Karpas-422 (cell line): ENCODE measurements around the gene TPP2. TPM values are rescaled to one million over a fixed set of nuclear protein-coding genes. Genes with fewer than 3 reads are reported as not detected.

Experiments used
- DNase-seq: peaks from one replicate; pipeline ENCODE4 v3.0.0-alpha.2; 2015
- H2AFZ ChIP-seq: fragments of 200-600 bp; sonication (generic); 2 replicates; pipeline ENCODE4 v1.6.1; 2014; ENCODE audit warnings: antibody characterized with exemption, low read length, mixed read lengths
- H3K27ac ChIP-seq: fragments of 200-600 bp; sonication (generic); 2 replicates; pipeline ENCODE4 v1.5.1; 2014; ENCODE audit warnings: mild to moderate bottlenecking, low read length, moderate library complexity
- H3K27me3 ChIP-seq: fragments of 200-600 bp; sonication (generic); 2 replicates; pipeline ENCODE4 v1.6.1; 2014; ENCODE audit warnings: low read length, mixed read lengths
- H3K36me3 ChIP-seq: fragments of 200-600 bp; sonication (generic); 2 replicates; pipeline ENCODE4 v1.6.1; 2014; ENCODE audit warnings: low read length, mixed read lengths; ENCODE audit not compliant: insufficient read depth
- H3K4me1 ChIP-seq: fragments of 200-600 bp; sonication (generic); 2 replicates; pipeline ENCODE4 v1.6.1; 2014; ENCODE audit warnings: mild to moderate bottlenecking, low read length, mixed read lengths
- H3K4me2 ChIP-seq: fragments of 200-600 bp; sonication (generic); 2 replicates; pipeline ENCODE4 v1.6.1; 2014; ENCODE audit warnings: low read length, low read depth, mild to moderate bottlenecking; ENCODE audit not compliant: poor library complexity, severe bottlenecking
- H3K4me3 ChIP-seq: fragments of 200-600 bp; sonication (generic); 2 replicates; pipeline ENCODE4 v1.5.1; 2014; ENCODE audit warnings: mild to moderate bottlenecking, antibody characterized with exemption, low read length, mixed read lengths
- H3K79me2 ChIP-seq: fragments of 200-600 bp; sonication (generic); 2 replicates; pipeline ENCODE4 v1.6.1; 2014; ENCODE audit warnings: mild to moderate bottlenecking, low read length, mixed read lengths
- H3K9ac ChIP-seq: fragments of 200-600 bp; sonication (generic); 2 replicates; pipeline ENCODE4 v1.6.0; 2014; ENCODE audit warnings: low read length
- H3K9me2 ChIP-seq: fragments of 200-600 bp; sonication (generic), shearing (Covaris generic); replicated peaks from 2 replicates; pipeline ENCODE4 v1.6.0; 2014; ENCODE audit warnings: mild to moderate bottlenecking, low read length, moderate library complexity; ENCODE audit not compliant: insufficient read depth
- H3K9me3 ChIP-seq: fragments of 300-700, 200-600 bp; sonication (generic); 2 replicates; pipeline ENCODE4 v1.6.1; 2014; ENCODE audit warnings: low read length, mixed read lengths
- H4K20me1 ChIP-seq: fragments of 200-600 bp; sonication (generic); 2 replicates; pipeline ENCODE4 v1.6.1; 2014; ENCODE audit warnings: mild to moderate bottlenecking, antibody characterized with exemption, low read length, low read depth; ENCODE audit not compliant: insufficient read depth
- total RNA-seq: library from RNA; depleted of rRNA; stranded (reverse); fragments of >200 nt; shearing (Covaris generic); gene quantifications from 2 replicates; pipeline ENCODE4 v1.2.3, GENCODE V29; 2014; ENCODE audit warnings: low replicate concordance

Gene TPP2
- total RNA-seq, 1 experiment from 2014 or later, result 62.2 TPM

GRCh38 chr13:102628559-102628958 lies 31.8 kb downstream of the TPP2 start:
- no peak overlapping the region for H3K4me3 ChIP-seq

DNA sequence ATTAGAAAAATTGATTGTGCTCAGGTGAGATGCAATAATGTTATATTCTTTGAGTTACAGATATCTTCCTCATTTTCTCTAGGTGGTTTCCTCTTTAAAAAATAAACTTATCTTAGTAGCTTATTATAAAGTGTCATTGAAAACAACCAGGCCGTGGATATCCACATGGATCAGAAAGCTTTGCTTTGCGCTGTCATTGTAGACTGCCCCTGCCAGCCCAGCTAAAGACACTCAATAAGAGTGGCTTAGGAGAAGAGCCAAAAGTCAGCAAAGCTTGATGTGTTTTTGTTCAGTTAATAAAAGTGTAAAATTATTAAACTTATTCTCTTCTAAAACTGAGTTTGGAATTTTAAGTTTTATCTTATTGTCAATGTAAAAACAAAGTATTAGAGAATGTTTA lies 34.4 kb downstream of the TPP2 start:
- no peaks in the 10 kb centered on the region for H4K20me1 ChIP-seq
- no peaks in the 10 kb centered on the region for H3K9me2 ChIP-seq
- no peak overlapping the region for H3K4me2 ChIP-seq
- no peak overlapping the region for H3K27ac ChIP-seq
- peaks cover 12% of the 10 kb centered on the region; the same call in 1 of the 2 replicates for H3K79me2 ChIP-seq
- H3K9me3 ChIP-seq, result no peaks in the 10 kb centered on the region
- no peak for DNase-seq
- no peaks in the 10 kb centered on the region for H3K4me1 ChIP-seq
- no peaks in the 10 kb centered on the region for H3K27me3 ChIP-seq
- H3K9ac ChIP-seq, result no peak overlapping the region
- H3K36me3 ChIP-seq, result peaks cover 82% of the 10 kb centered on the region
- no peak overlapping the region for H2AFZ ChIP-seq
- H3K4me3 ChIP-seq, result no peak overlapping the region

More at GRCh38 chr13:102628559-102628958, 31.8 kb downstream of the TPP2 start:
- H3K27me3 ChIP-seq, result no peaks in the 10 kb centered on the region
- no peaks in the 10 kb centered on the region for H3K9me2 ChIP-seq
- H3K79me2 ChIP-seq, result peaks cover 18% of the 10 kb centered on the region; the same call in 1 of the 2 replicates
- DNase-seq, result no peak
- H2AFZ ChIP-seq, result no peak overlapping the region
- peaks cover 64% of the 10 kb centered on the region for H3K36me3 ChIP-seq
- no peak overlapping the region for H3K9ac ChIP-seq
- H3K9me3 ChIP-seq, result no peaks in the 10 kb centered on the region
- no peak overlapping the region for H3K4me2 ChIP-seq
- H3K4me1 ChIP-seq, result no peaks in the 10 kb centered on the region
- no peak overlapping the region for H3K27ac ChIP-seq
- no peaks in the 10 kb centered on the region for H4K20me1 ChIP-seq

DNA sequence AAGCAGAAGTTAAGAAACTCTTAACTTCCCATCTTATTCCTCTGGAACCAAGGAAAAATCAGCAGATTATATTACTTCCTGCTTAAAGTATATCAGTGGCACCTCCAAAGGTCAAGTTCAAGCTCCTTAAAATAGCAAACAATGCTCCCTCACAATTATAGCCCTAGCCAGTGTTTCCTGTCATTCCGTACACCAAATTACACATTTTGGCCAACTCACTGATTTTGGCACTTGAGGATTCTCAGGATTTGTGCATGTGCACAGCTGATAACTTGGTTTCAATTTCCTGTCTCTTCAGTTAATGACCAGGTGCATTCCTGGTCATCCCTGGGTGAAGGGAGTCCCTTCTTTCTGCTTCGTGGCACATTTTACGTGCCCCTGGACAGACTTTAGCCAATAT lies 42.0 kb downstream of the TPP2 start:
- Histone ChIP-seq H3K9ac (no peak overlapping the region), H3K27ac (no peak overlapping the region), H3K36me3 (peaks cover 85% of the 10 kb centered on the region), H3K4me3 (no peak overlapping the region), H4K20me1 (no peaks in the 10 kb centered on the region), H3K9me2 (no peaks in the 10 kb centered on the region), H3K9me3 (no peaks in the 10 kb centered on the region), H3K4me1 (no peaks in the 10 kb centered on the region), H3K4me2 (no peak overlapping the region), H3K79me2 (peaks cover 13% of the 10 kb centered on the region; the same call in 1 of the 2 replicates), H2AFZ (no peak overlapping the region), H3K27me3 (no peaks in the 10 kb centered on the region)
- DNase-seq, result no peak

DNA sequence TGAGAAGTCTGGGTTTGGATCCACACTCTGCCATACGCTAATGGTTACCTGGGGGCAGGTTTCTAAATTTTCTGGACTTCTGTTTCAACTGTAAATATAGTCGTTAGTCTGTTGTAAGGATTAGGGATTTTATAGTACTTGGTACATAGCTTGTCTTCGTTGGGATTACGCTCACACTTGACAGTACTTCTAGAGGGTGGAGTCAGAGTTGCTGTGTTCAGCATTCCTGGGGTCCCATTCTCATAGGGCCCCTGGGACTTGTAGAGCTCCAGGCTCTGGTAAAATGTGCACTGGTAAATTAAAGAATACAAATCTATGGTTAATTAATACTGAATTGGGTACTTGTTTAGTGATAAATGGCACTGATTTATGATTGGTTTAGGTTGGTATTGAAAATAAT lies 45.2 kb downstream of the TPP2 start:
- no peak overlapping the region for H3K4me3 ChIP-seq
- peaks cover 84% of the 10 kb centered on the region for H3K36me3 ChIP-seq
- no peaks in the 10 kb centered on the region for H3K9me3 ChIP-seq
- no peak for DNase-seq
- H2AFZ ChIP-seq, result no peak overlapping the region
- no peaks in the 10 kb centered on the region for H3K4me1 ChIP-seq
- peaks cover 18% of the 10 kb centered on the region; the same call in 1 of the 2 replicates for H3K79me2 ChIP-seq
- H3K27me3 ChIP-seq, result no peaks in the 10 kb centered on the region
- no peak overlapping the region for H3K27ac ChIP-seq
- no peaks in the 10 kb centered on the region for H3K9me2 ChIP-seq
- no peaks in the 10 kb centered on the region for H4K20me1 ChIP-seq
- no peak overlapping the region for H3K9ac ChIP-seq
- H3K4me2 ChIP-seq, result no peak overlapping the region

DNA sequence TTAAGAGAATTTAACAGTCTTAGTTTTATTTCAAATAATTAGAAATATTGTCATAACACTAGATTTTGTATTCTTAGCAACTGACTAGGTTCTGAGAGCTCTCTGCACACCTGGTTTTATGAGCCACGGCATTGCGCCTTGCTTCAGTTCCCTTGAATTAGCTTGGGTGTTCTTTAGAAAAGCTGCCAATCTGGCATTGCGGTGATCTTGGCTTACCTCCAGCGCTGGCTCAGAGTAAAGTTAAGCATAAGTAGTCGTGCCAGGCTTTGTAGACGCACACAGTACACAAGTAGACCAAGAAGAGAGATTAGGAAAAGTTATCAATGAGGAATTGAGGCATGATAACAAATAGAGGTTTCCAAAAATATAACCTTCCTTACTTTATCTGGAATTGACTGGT lies 45.7 kb downstream of the TPP2 start:
- peaks cover 84% of the 10 kb centered on the region for H3K36me3 ChIP-seq
- no peak for DNase-seq
- no peak overlapping the region for H3K4me3 ChIP-seq
- H3K9me3 ChIP-seq, result no peaks in the 10 kb centered on the region
- no peaks in the 10 kb centered on the region for H3K27me3 ChIP-seq
- H3K9me2 ChIP-seq, result no peaks in the 10 kb centered on the region
- no peak overlapping the region for H3K9ac ChIP-seq
- no peak overlapping the region for H2AFZ ChIP-seq
- no peak overlapping the region for H3K4me2 ChIP-seq
- no peaks in the 10 kb centered on the region for H4K20me1 ChIP-seq
- H3K27ac ChIP-seq, result no peak overlapping the region
- peaks cover 21% of the 10 kb centered on the region; the same call in 1 of the 2 replicates for H3K79me2 ChIP-seq
- no peaks in the 10 kb centered on the region for H3K4me1 ChIP-seq

GRCh38 chr13:102643656-102644055 lies 46.9 kb downstream of the TPP2 start:
- Histone ChIP-seq H3K9ac (no peak overlapping the region), H3K36me3 (peaks cover 82% of the 10 kb centered on the region), H3K9me2 (no peaks in the 10 kb centered on the region), H3K9me3 (no peaks in the 10 kb centered on the region), H3K4me3 (no peak overlapping the region), H3K4me1 (no peaks in the 10 kb centered on the region), H3K27me3 (no peaks in the 10 kb centered on the region), H2AFZ (no peak overlapping the region), H3K27ac (no peak overlapping the region), H4K20me1 (no peaks in the 10 kb centered on the region), H3K79me2 (peaks cover 21% of the 10 kb centered on the region; the same call in 1 of the 2 replicates), H3K4me2 (no peak overlapping the region)
- no peak for DNase-seq

DNA sequence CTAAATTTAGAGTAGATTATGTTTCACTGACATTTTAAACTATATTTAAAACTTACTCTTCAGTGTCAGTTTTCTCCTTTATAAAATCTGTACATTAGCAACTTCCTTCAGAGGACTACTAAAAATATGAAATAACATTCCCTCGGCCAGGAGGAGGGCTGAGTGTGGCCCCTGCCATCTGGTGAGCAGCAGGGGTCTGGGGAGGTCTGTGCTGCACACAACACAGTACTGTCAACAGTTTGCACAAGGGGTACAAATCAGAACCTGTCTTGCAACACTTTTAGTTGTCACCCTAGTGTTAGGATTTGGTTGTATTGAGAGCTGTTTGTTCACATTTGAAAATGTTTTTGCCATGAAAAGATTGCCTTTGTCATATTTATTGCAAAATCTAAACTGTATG lies 48.9 kb downstream of the TPP2 start:
- no peak for DNase-seq
- Histone ChIP-seq H3K9me3 (no peaks in the 10 kb centered on the region), H3K4me2 (no peak overlapping the region), H4K20me1 (no peaks in the 10 kb centered on the region), H3K4me3 (no peak overlapping the region), H3K79me2 (peaks cover 19% of the 10 kb centered on the region; the same call in 1 of the 2 replicates), H3K36me3 (peaks cover 88% of the 10 kb centered on the region; the same call in 1 of the 2 replicates), H2AFZ (no peak overlapping the region), H3K27ac (no peak overlapping the region), H3K9ac (no peak overlapping the region), H3K4me1 (peaks cover 12% of the 10 kb centered on the region), H3K9me2 (no peaks in the 10 kb centered on the region), H3K27me3 (no peaks in the 10 kb centered on the region)

DNA sequence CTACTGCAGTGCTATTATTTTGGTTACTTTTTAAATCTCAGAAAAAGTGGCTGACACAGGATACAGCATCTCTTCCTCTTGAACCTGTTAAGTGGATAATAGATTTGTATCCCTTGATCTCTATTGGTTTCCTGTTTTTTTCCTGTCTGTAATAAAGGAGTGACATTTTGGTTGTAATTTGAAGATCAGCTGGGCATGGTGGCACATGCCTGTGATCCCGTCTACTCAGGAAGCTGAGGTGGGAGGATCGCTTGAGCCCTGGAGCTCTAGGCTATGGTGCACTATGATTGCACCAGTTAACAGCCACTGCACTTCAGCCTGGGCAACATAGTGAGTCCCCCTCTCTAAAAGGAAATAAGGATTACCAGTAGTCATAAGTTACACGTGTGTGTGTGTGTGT lies 51.3 kb downstream of the TPP2 start:
- no peak for DNase-seq
- Histone ChIP-seq H4K20me1 (no peaks in the 10 kb centered on the region), H3K4me3 (no peak overlapping the region), H2AFZ (no peak overlapping the region), H3K9me2 (no peaks in the 10 kb centered on the region), H3K79me2 (peaks cover 15% of the 10 kb centered on the region; the same call in 1 of the 2 replicates), H3K9ac (no peak overlapping the region), H3K27ac (no peak overlapping the region), H3K4me1 (peaks cover 20% of the 10 kb centered on the region), H3K36me3 (peaks cover 80% of the 10 kb centered on the region; the same call in 1 of the 2 replicates), H3K27me3 (no peaks in the 10 kb centered on the region), H3K9me3 (no peaks in the 10 kb centered on the region), H3K4me2 (no peak overlapping the region)
